HPDE6-E6E7 (cell line): ENCODE measurements around the gene MAMDC4.
"Not testable (repeated sequence)": the region's sequence is repeated elsewhere in the genome, so short reads cannot be mapped to it uniquely, and the experiment has no call there.

Experiments
- DNase-seq: peaks from one replicate; pipeline ENCODE4 v3.0.0; 2011; ENCODE audit warnings: missing footprints; ENCODE audit errors: extremely low spot score

MAMDC4 gene

DNA sequence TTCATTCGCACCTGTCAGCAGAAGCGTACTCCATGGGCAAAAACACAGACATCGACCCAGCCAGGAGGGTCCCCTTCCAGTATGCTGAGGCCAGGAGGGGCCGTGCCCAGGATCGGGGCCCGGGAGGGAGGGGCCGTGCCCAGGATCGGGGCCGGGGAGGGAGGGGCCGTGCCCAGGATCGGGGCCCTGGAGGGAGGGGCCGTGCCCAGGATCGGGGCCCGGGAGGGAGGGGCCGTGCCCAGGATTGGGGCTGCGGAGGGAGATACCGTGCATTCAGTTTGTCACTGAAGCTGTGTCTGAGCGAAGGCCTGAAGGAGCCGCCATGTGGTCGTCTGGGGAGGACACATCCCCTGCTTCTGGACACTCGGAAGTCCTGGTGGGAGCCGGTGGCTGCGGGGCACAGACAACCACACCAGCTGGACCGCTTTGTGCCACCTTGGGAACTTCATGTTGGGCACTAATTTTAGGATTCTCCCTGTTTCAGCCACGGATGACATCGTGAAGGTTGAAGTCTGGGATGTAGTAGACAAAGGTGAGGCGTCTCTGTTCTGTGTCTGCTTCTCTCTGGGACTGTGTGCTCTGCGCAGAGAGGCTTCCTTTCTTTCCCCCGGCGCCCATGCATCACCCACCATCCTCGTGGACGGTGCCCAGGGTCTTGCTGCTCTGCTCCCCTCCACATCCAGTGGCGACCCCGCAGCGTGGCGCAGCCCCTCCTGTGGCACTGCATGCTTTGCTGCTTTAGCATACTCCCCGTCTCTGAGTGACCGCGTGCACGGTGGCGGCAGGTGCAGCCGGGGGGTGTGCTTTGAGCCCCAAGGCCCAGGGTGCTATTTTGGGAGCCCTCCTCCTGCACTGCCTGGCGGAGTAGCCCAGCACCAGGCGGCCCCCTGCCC, 26.6 kb upstream of the MAMDC4 start:
- DNase-seq = no peak

DNA sequence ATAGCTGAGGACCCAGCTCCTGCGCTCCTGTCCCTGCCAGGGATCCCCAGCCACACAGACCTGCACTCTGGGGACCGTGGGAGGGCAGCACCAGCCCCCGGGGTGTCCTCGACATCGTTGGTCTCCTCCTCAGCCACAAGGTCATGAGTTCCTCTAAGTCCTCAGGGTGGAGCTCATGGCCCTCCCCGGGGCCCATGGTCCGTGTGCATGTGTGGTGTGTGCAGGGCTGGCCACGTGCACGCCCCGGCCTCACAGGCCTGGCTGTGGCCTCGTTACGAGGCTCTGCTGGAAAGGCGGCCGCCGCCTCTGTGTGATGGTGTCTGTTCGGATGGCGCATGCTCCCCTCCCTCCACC, 26.0 kb upstream of the MAMDC4 start:
- no peak for DNase-seq

DNA sequence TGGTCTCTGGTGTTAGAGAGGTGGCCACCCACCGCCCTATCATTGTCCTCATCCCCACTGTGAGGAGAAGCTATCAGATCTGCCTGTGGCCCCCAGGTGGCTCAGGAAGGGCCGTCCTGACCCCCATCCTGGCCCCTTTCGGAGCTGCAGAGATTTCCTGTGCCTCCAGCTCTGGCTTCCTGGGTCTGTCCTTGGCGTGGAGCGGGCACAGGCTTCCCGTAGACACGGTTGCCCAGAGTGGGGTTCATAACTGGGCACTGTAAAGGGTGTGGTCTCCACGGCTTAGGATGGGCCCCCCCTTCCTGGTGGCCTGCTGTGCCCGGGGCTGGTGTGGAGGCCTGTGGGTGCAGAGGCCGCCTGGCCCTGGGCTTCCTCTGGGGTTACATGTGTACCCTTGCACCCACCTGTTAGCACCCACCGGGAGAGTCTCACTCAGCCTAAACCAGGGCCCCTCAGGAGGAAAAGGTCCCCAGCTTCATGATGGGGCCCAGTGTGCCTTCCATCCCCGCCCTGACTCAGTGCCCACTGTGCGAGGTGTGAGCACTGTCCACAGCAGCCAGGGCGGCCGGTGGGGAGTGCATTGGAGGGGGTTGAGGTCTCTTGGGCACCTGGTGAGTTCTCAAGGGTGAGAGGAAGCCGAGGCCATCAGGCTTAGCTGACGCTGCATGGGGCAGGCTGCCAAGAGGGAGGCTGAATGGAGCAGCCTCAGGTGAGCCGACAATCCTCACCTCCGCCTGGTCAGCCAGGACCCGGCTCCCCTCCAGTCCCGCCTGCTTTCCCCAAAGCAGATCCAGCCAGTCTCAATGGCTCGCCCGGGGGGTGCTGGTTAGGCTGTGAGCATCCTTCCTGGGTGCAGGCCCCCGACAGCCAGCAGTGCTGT, 25.2 kb upstream of the MAMDC4 start:
- no peak for DNase-seq

DNA sequence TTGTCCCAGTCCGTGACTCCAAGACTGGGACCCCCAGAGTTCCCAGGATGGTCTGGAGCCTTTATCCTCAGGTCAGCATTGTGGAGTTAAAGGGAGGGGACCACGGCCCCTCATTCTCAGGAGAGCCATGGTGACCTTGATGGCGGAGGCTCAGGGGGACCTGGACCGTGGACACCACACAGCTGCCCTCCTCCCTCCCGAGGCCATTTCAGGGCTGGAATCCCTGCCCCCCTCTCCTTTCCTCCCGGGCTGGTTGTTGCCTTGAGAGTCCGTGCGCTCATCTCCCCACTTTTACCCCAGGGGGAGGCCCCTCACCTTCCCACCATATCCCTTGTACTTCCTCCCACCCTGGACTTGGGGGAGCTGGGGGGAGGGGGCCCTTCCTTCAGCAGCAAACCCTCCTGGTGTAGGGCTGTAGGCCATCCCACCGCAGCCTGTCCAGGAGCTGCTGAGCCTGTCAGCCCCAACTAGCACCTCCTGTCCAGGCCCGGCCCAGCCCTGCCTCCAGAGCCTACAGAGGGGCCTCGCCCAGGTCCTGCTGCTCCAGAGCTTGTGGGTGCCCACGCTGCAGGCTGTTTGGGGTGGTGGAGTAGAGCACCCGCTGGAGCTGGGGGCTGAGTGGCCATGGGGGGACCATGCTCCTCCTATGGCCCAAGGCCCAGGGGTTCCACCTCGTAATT, 24.2 kb upstream of the MAMDC4 start:
- DNase-seq = no peak

DNA sequence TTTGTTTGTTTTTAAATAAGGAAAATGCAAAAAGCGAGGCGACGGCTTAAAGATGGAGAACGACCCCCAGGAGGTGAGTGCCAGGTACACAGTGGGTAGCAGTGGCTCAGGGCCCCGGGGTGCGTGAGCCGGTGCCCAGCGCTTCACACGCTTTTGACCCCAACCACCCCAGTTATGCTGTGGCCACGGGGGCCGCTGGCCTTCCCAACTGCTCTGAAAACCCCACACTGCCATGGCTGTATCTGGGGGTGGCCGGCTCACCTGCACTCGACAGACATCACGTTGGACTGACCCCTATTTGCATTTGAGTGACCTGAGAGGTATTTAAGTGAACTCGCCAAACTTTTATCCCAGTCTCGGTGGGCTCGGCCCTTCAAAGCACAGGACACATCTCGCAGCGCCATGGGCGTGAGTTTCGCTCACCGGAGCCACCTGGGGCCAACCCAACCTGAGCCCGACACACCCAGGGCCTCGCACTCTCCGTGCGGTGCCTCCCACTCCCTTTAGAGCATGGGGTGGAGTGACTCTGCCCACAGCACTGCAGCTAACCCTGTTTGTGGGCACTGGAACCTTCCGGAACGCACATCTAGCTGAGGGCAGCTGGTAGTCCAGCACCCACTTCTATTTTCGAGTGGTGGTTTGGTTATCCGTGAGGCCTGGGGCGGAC, 23.5 kb upstream of the MAMDC4 start:
- no peak for DNase-seq

DNA sequence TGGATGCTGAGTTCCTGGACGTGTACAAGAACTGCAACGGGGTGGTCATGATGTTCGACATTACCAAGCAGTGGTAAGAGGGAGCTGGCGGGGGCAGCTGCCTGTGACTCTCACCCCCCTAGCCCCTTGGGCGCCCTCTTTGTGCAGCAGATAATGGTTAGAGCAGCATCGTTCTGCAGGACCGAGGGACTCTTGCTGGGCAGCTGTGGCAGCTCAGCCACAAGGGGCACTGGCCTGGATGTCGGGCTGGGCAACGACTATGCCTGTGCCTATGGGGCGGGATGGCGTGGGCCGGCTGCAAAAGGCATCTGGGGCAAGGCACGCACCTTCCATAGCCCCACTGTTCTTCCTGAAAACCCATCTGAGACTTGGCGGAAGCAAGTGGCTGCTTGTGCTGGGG, 22.7 kb upstream of the MAMDC4 start:
- DNase-seq = no peak

DNA sequence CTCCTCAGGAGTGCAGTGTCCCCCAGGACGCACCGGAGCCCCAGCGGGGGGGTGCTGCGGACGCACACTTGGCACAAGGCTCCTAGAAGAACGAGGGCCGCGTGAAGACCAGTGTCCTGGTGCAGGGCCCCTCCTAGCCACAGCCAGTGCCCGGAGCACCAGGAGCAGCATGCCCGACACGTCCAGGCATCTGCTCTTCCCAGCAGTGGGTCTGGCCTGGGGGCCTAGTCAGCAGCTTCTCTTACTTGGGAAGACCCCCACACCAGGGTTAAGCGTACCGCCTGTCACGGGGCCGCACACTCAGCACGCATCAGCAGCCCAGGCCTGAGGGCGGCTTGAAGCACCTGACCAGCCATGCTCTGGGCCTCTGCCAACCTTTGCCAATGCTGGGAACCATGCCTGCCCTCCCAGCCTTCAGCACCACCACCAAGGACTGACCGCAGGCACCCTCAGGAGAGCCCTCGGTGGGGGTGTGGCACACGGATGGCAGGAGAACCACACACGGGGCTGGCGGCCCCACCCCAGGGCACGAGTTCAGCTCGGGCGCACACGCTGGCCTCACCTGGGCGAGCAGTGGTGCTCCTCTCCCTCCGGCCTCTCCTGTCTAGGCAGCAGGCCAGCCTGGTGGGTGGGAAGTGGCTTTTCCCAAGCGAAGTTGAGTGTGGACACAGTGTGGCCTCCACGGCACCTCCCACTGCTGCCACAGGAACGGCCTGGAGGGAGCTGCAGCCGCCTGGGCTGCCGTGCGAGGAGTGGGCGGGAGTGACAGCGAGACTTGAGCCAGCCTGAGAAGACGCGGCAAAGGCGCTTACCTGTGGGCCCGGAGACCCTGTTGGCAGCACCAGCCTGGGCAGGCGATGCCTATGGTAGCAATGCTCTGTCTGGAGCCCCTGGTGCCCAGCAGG, 21.9 kb upstream of the MAMDC4 start:
- no peak for DNase-seq

DNA sequence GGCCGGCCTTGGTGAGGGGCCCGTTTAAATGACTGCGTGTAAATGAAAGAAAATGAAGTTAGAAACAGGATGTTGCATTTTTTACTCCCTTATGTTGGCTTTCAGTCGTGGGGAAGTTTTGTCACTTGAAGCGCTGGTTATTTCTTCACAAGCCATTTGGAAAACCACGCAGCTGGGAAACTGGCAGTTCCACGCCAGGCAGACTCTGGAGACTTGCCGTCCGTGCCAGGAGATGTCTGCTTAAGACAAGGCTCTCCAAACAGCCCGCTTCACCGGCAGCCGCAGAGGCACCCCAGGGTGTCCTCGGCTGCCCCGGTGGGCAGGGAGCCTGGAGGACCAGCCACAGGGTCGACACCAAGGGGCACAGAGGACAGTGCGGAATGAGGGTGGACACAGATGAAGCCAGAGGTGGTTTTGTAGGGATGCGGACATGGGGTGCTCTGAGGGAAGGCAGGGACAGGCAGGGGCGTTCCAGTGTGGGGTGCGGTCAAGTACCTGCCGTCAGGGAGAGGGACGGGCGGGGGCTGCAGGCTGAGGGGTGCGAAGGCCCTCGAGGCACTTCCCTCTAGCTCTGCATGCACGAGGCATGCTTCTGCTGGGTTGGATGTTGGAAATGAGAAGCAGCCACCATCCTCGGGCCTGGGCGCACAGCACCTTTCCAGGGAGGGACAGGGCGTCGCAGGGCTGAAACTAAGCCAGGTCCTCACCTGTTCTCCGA, 21.0 kb upstream of the MAMDC4 start:
- DNase-seq = no peak

DNA sequence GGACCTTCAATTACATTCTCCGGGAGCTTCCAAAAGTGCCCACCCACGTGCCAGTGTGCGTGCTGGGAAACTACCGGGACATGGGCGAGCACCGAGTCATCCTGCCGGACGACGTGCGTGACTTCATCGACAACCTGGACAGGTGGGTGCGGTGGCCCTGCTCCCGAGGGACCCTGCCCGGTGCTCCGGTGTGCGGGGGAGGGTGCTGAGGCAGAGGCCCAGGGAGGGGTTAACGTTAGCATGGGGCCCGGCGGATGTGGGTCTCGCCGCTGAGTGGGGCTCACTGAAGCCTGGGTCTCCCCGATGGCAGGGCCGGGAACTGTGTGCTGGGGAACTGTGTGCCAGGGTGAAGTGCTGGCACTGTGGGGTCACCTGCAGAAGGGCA, 20.4 kb upstream of the MAMDC4 start:
- DNase-seq = no peak

DNA sequence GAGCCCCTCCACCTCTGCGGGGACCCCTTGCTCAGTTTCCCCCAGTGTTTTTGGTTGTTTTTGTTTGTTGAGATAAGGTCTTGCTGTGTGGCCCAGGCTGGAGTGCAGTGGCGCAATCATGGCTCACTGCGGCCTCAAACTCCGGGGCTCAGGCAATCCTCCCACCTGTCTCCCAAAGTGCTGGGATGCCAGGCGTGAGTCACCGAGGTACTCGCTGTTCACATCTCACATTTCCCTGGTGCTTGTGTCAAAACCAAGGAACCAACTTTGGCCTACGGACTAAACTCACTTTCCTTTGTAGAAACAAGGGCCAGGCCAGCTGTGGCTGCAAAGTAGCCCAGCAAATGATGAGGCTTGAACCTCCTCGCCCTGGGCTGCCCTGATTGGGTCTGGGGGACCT, 19.6 kb upstream of the MAMDC4 start:
- DNase-seq = no peak

DNA sequence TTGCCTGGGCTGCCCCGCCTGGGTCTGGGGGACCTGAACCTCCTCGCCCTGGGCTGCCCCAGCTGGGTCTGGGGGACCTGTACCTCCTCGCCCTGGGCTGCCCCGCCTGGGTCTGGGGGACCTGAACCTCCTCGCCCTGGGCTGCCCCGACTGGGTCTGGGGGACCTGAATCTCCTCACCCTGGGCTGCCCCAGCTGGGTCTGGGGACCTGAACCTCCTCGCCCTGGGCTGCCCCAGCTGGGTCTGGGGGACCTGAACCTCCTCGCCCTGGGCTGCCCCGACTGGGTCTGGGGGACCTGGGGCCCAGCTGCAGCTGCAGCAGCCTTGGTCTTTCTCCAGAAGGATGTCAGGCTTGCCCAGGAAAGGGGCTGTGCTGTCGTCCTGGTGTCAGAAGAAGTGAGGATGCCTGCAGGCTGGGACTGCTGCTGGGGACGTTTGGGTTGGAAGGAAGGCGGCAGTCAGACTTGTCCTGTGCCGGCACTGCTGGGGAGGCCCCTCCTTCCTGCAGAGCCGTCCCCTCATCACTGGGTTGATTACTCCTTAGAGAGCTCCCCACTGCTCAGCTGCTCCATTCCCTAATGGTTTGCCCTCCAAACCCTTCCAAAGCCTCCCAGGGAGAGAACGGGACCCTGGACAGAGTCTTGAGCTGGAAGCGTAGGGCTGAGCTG, 18.6 kb upstream of the MAMDC4 start:
- DNase-seq = not testable (repeated sequence)

DNA sequence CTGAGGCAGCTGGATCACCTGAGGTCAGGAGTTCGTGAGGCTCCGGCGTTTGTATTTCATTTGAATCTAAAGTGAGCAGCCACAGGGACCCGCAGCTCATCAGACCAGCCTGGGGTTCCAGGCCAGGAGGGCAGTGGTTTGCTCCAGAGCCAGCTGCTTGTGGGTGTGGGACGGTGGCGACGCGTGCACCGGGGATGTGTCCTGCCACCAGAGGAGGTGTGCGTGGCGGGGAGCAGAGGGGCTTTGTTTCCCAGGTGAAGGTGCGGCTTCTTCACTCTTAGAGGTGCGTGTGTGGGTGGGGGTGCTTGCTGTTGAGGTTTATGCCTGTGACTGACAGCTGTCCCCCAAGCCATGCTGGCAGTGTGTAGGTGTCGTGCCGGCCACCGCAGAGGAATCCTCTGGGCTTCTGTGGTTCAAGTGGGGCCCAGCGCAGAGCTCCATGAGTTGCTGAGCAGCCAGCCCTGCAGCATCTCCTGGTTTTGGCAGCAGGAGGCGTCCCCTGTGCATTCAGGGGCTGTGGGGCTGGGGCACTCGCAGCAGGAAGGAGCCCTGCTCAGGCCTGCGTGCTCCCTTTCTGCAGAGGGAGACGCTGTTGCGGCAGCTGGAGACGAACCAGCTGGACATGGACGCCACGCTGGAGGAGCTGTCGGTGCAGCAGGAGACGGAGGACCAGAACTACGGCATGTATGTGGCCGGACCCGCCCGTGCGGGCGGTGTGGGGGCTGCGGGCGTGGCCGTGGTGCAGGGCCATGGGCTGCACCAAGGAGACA, 16.8 kb upstream of the MAMDC4 start:
- no peak for DNase-seq

DNA sequence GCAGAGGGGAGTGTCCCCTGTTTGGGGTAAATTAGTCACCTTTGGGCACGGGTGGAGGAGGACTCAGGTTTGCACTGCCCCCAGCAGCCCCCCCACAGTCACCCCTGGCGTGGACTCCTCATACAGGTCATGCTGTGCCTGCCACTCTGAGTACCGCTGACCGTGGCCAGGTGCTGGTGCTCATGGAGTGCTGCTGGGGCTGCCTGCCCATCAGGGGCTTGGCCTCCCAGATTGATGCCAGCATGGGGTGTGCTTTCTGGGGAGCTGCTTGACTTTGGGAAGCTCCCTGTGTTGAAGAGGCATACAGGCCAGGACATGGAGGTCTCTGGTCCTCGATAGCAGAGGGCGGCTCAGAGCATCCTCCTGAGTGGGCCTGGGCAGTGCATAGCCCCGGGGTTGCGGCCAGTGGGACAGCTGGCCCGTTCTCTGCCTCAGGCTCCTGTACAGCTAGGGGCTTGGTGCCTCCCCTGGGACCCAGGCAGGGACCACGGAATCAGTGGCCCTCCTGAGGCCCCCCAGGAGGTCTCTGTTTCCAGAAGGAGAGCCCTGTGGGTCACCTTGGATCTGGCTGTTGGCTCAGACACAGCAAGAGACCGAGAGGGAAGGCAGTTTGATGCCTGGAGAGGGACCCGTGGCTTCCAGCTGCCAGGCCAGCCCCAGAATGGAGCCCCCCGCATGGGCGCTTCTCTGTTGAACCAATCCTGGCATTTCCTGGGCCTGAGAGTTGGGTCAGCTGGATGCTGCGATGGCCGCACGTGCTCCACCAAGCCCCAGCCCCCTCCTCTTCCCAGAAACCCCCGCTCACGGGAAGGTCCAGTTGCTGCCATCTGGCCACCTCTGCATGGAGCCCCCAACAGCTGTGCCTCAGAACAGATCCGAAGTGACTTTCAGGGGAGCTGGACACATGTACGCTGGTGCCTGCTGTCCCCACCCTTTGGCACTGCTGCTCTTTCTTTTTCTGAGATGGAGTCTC, 15.9 kb upstream of the MAMDC4 start:
- DNase-seq = no peak

DNA sequence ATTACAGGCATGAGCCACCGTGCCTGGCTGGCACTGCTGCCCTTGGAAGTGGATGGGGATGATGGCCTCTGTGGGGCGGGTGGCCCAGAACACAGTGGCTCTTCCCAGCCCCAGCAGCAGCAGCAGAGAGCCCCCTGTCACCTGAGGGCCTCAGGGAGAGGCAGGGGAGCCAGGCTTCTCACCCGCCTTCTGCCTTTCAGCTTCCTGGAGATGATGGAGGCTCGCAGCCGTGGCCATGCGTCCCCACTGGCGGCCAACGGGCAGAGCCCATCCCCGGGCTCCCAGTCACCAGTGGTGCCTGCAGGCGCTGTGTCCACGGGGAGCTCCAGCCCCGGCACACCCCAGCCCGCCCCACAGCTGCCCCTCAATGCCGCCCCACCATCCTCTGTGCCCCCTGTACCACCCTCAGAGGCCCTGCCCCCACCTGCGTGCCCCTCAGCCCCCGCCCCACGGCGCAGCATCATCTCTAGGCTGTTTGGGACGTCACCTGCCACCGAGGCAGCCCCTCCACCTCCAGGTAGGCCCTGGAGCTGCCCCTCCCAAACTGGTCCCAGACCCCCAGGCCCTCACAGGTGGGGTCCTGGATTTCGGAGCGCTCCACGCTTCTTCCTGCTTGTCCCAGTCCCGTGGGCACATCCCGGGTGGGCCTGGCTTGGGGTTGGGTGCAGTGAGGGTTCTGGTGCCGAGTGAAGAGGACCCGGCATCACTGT, 14.8 kb upstream of the MAMDC4 start:
- no peak for DNase-seq

DNA sequence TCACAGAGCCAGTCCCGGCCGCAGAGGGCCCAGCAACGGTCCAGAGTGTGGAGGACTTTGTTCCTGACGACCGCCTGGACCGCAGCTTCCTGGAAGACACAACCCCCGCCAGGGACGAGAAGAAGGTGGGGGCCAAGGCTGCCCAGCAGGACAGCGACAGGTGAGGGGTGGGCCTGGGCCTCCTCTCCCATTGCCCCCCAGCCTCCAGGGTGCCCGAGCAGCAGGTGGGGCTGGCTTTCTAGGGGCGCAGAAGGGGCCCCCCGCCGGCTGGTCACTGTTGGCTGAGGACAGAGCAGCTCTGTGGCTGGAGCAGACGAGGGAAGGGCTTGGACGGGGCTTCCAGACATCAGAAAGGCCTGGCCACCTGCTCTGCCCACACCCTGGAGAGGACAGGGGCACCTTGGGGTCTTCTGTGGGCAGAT, 14.3 kb upstream of the MAMDC4 start:
- DNase-seq = not testable (repeated sequence)

DNA sequence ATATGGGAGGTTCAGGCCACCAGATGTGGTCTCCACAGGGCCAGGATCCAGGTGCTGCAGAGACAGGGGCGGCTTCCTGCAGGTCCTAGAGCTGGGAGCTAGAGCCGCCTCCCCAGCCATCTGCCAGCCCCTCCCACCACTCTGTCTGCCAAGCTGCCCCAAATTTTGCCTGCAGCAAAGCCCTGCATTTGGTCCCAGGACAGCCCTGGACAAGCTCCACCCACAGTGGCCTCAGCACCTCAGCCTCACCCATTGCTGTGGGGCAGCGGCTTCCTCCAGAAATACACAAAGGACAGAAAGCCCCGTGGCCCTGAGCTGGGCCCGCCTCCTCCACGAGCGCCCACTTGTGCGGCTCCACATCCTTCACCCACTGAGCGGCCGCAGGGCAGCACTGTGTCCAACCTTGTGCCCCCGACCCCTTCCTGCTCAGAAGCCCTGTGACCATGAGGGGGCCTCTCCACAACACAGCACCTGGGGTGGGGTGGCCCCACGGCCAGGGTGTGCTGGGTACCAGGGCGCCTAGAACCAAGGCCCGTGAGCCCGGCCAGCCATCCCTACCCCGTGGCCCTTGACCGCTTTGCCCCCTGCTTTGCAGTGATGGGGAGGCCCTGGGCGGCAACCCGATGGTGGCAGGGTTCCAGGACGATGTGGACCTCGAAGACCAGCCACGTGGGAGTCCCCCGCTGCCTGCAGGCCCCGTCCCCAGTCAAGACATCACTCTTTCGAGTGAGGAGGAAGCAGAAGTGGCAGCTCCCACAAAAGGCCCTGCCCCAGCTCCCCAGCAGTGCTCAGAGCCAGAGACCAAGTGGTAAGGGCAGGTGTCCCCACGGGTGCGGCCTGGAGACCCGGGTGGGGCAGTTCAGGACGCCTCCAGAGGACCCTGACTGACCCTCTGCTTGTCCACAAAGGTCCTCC, 13.6 kb upstream of the MAMDC4 start:
- DNase-seq = no peak
